Lower leg skin (tissue), 4 donors: Measurements from ENCODE around the gene WWOX. TPM values are rescaled to one million over a fixed set of nuclear protein-coding genes. Genes with fewer than 3 reads are reported as not detected.

Experiments
- DNase-seq, 2 donors: peaks; one replicate each; pipeline ENCODE4 v3.0.0-alpha.2; 2019; ENCODE audit warnings: low spot score in 2 of 2
- H3K4me3 ChIP-seq: fragments of 200-600 bp; sonication (generic); 2 replicates; pipeline ENCODE4 v1.5.1; 2017; ENCODE audit warnings: mild to moderate bottlenecking, low read depth; ENCODE audit not compliant: poor library complexity, severe bottlenecking
- POLR2A ChIP-seq, 2 donors: fragments of 450-650 bp; IDR thresholded peaks; one replicate each; pipeline ENCODE4 v1.6.1; 2016 to 2017; ENCODE audit warnings: antibody characterized with exemption in 2 of 2, mild to moderate bottlenecking in 1 of 2, moderate library complexity in 1 of 2
- WGBS, 2 donors: methylation state at CpG; one replicate each; pipeline ENCODE4 v1.1.5; 2018; 5-methylcytosine and 5-hydroxymethylcytosine counted together
- intact Hi-C: fragments of 100-400 bp; cut with DNase I; formaldehyde crosslinking; loops from one replicate; pipeline ENCODE4 v1.15.0; 2023; ENCODE audit warnings: low total_unique reads
- total RNA-seq, 4 donors: library from RNA; depleted of rRNA; stranded (reverse); fragments of >200 nt; gene quantifications; one replicate each; pipeline ENCODE4 v1.1.0, GENCODE V29; 2016
- TF ChIP-seq, protein P1 (sequence below), 3 donors: fragments of 450-650 bp; IDR thresholded peaks; one replicate each; pipeline ENCODE4 v1.5.1; 2016; ENCODE audit warnings: antibody characterized with exemption in 3 of 3, mild to moderate bottlenecking in 3 of 3, moderate library complexity in 2 of 3

WWOX gene
- total RNA-seq, 4 donors from 2014 or later, result 21.0 to 82.7 (median 36.1) TPM

DNA sequence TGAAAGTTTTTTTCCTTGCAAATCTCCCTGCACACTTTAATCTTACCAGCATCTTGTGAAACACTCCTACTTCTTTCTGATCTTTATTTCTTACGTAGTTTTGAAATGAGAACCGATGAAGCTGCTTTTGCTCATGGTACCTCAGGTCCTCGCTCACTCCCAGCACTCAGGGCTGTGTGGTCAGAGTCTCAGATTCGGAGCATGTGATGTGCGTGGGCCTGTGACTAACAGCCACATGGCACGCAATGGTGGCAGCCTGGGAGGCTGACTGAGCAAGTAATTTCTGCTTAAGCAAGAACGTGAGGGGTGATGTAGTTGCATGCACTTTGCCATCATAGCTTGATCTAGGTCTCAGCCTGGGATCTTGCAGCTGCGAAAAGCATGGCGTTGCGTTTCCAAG is 876.8 kb downstream of the WWOX start:
- 95 to 96% methylated on average over 10 of the region's 10 CpGs for WGBS, 2 donors
- intact Hi-C loops, result no loop called here
- no peak overlapping the region for H3K4me3 ChIP-seq
- DNase-seq, result no peak
- TF ChIP-seq POLR2A (IDR thresholded peaks at IDR 0.05), result no peak
- TF ChIP-seq, protein P1, sequence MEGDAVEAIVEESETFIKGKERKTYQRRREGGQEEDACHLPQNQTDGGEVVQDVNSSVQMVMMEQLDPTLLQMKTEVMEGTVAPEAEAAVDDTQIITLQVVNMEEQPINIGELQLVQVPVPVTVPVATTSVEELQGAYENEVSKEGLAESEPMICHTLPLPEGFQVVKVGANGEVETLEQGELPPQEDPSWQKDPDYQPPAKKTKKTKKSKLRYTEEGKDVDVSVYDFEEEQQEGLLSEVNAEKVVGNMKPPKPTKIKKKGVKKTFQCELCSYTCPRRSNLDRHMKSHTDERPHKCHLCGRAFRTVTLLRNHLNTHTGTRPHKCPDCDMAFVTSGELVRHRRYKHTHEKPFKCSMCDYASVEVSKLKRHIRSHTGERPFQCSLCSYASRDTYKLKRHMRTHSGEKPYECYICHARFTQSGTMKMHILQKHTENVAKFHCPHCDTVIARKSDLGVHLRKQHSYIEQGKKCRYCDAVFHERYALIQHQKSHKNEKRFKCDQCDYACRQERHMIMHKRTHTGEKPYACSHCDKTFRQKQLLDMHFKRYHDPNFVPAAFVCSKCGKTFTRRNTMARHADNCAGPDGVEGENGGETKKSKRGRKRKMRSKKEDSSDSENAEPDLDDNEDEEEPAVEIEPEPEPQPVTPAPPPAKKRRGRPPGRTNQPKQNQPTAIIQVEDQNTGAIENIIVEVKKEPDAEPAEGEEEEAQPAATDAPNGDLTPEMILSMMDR (IDR thresholded peaks at IDR 0.05), result no peak

DNA sequence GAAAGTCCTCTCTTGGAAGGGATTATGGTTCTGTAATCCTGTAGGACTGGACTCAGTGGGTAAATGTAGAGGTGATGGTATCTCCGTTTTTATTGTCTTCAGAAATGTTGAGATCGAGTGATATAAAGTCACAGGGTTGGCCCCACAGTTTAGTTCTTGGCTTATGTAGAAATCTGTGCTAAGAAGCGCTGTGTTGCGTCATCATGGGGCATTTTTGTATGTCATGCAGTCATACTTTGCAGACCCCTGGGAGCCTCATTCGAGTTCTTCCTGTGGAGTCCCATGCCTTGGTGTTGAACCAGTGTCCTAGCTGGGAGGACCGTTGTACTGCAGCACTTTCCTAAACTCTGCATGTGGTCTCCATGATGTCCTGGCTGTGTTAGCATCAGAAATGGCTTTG is 881.4 kb downstream of the WWOX start:
- intact Hi-C loops, result no loop called here
- TF ChIP-seq, protein P1 (IDR thresholded peaks at IDR 0.05), result no peak
- TF ChIP-seq POLR2A (IDR thresholded peaks at IDR 0.05), result no peak
- DNase-seq, result no peak
- no peak overlapping the region for H3K4me3 ChIP-seq
- 89% methylated on average over 6 of the region's 6 CpGs for WGBS, 2 donors

DNA sequence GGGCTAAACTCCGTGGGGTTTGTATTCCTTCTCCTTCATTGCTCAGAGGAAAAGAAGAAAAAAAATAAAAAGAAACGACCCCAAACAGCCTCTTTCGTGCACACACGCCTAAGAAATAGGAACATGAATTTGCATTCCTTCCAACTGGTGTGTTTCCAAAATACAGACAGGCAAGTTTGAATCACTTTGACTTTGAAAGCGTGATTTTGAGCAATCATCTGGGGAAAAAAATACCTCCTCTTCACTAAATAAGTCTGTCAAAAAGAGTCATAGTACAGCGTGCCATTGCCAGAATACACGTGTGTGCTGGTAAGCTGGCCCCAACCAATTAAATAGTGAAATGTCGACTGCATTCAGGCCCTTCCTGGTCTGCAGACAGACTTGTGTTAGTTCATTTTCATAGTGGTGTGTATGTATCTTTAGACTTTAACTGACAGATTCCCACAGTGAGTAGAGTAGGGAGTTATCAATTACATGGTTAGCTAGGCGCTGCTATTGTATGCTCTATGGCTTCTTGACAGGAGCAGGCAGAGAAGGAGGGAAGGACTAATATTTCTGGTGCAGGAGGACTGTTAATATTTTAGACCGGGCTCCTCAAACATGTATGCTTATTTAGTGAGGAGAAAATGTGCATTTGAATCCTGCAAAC is 882.8 kb downstream of the WWOX start:
- WGBS, 2 donors, result 37 to 57% methylated on average over 10 of the region's 10 CpGs
- intact Hi-C loops, result no loop called here
- no peak overlapping the region for H3K4me3 ChIP-seq
- no peak for DNase-seq
- TF ChIP-seq POLR2A (IDR thresholded peaks at IDR 0.05), result no peak

DNA sequence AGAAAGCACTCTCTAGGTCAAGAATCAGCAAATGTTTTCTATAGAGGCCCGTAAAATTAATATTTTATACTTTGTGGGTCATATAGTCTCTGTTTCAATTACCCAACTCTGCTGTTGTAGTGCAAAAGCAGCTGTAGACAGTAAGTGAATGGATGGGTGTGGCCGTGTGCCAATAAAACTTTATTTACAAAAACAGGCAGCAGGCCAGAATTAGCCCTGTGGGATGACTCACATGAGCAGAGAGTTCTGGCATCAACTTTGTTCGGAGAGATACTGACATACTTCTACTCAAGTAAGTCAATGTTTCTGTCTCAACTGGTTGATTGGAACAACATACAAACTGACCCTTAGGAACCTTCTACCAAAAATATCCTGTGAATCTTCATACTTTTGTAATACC is 884.9 kb downstream of the WWOX start:
- no peak for DNase-seq
- no peak for TF ChIP-seq POLR2A (IDR thresholded peaks at IDR 0.05)
- TF ChIP-seq, protein P1 (IDR thresholded peaks at IDR 0.05), result no peak
- no peak overlapping the region for H3K4me3 ChIP-seq
- intact Hi-C loops, result no loop called here
- WGBS, 2 donors, result 69% methylated on average over 3 of the region's 3 CpGs

DNA sequence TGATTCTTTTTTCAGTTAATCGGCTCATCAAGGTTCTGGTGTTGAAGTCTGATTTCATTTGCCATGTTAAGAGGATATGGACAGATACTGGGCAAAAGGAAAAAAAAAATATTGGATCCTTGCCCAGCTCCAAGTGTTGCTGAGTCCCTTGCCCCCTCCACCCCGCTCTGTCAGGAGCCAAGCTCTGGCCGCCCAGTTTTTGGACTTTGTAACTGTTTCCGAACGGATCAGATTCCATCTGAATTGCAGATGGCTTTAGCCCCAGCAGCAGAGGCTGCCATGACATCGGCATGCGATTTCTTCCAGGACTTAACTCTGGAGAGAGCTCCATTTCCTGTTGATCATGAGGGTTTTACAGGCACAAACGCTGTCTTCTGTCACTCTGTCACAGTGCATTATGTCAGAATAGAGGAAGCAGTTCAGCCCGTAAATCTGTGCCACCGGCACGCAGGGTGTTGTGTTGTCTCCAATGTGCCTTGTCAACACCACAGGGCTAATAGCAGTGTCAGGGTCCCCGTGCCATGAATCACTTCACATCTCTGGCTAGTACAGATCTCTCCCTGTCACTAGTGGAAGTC is 885.5 kb downstream of the WWOX start:
- no peak overlapping the region for H3K4me3 ChIP-seq
- no peak for DNase-seq
- 45 to 59% methylated on average over 12 of the region's 12 CpGs for WGBS, 2 donors
- no peak for TF ChIP-seq POLR2A (IDR thresholded peaks at IDR 0.05)
- TF ChIP-seq, protein P1 (IDR thresholded peaks at IDR 0.05), result no peak
- intact Hi-C loops, result no loop called here

DNA sequence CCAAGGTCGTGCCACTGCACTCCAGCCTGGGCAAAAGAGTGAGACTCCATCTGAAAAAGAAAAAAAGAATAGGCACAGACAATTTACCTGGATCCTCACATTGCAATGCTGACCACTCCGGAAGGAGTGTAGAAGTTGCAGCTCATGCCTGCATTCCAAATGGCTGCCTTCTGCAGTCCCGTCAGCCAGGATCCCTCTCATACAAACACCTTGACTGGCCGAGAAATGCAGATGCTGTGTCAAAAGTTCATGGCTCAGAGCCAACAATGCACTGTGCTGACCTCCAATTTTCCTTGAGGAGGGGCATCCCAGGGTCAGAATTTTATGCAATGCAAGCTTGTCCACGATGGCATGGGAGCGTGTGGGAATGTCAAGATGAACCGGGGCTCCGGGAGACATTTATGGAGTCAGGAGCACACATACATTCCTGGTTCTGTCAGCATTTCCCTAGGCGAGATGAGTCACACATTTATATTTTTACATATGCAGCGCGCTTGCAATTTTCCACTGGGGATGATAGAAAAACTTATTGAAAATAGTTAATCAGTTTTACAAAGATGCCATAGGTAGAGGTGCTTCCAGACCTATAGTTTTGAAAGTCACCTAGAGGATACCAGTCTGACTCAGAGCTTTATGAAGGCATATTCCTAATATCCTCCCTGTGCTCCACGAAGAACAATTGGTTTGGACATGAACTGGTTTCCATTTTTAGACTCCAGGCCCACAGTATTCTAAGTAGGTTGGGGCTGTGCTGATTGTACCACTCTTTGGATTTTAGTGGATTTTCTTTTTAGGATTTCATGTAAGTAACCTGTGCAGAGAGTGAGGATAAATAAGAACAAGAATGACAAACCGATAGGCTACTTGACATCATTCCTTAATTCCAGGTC is 886.5 kb downstream of the WWOX start:
- 54 to 58% methylated on average over 13 of the region's 13 CpGs for WGBS, 2 donors
- TF ChIP-seq, protein P1 (IDR thresholded peaks at IDR 0.05), result no peak
- TF ChIP-seq POLR2A (IDR thresholded peaks at IDR 0.05), result no peak
- no peak for DNase-seq
- intact Hi-C loops, result no loop called here
- no peak overlapping the region for H3K4me3 ChIP-seq
